Measurements from ENCODE around the gene STK32A. TPM values are rescaled to one million over a fixed set of nuclear protein-coding genes. Genes with fewer than 3 reads are reported as not detected.
"Not testable (repeated sequence)": the region's sequence is repeated elsewhere in the genome, so short reads cannot be mapped to it uniquely, and the experiment has no call there.

Gene STK32A
- total RNA-seq, 2 experiments from 2014 or later = not detected

- H3K27me3 Mint-ChIP-seq = no peaks in the 10 kb centered on the region
- POLR2A ChIA-PET = no interaction called here
- no peak overlapping the region for H3K27ac Mint-ChIP-seq
- H3K4me3 Mint-ChIP-seq = no peak overlapping the region
- no peak for DNase-seq
- H3K4me1 Mint-ChIP-seq = no peaks in the 10 kb centered on the region
- no peaks in the 10 kb centered on the region for H3K36me3 Mint-ChIP-seq
- ATAC-seq (ENCODE audit: low read depth) = no peak
- H3K9me3 Mint-ChIP-seq = peaks cover 3% of the 10 kb centered on the region
Observed at GRCh38 chr5:147340941-147341340, 106.1 kb downstream of the STK32A start.

GRCh38 chr5:147341345-147341744, 106.5 kb downstream of the STK32A start:
- DNase-seq = no peak
- peaks cover 3% of the 10 kb centered on the region for H3K9me3 Mint-ChIP-seq
- H3K4me3 Mint-ChIP-seq = no peak overlapping the region
- H3K27ac Mint-ChIP-seq = no peak overlapping the region
- POLR2A ChIA-PET = no interaction called here
- no peaks in the 10 kb centered on the region for H3K4me1 Mint-ChIP-seq
- H3K27me3 Mint-ChIP-seq = no peaks in the 10 kb centered on the region
- no peak for ATAC-seq (ENCODE audit: low read depth)
- H3K36me3 Mint-ChIP-seq = no peaks in the 10 kb centered on the region

GRCh38 chr5:147344861-147345260, 110.0 kb downstream of the STK32A start:
- Mint-ChIP-seq H3K4me1 (no peaks in the 10 kb centered on the region), H3K27me3 (no peaks in the 10 kb centered on the region)

GRCh38 chr5:147346006-147346561, 111.3 kb downstream of the STK32A start:
- no peak overlapping the region for H3K4me3 Mint-ChIP-seq
- no peaks in the 10 kb centered on the region for H3K36me3 Mint-ChIP-seq
- H3K27ac Mint-ChIP-seq = no peak overlapping the region
- no peaks in the 10 kb centered on the region for H3K4me1 Mint-ChIP-seq
- no peaks in the 10 kb centered on the region for H3K27me3 Mint-ChIP-seq
- H3K9me3 Mint-ChIP-seq = no peaks in the 10 kb centered on the region
- POLR2A ChIA-PET = no interaction called here
- ATAC-seq (ENCODE audit: low read depth) (no peak), DNase-seq (no peak)

More at GRCh38 chr5:147344861-147345260, 110.0 kb downstream of the STK32A start:
- no peak for DNase-seq
- H3K4me3 Mint-ChIP-seq = no peak overlapping the region
- H3K27ac Mint-ChIP-seq = no peak overlapping the region
- POLR2A ChIA-PET = no interaction called here
- ATAC-seq (ENCODE audit: low read depth) = no peak
- H3K36me3 Mint-ChIP-seq = no peaks in the 10 kb centered on the region
- H3K9me3 Mint-ChIP-seq = no peaks in the 10 kb centered on the region

GRCh38 chr5:147348046-147348445, 113.2 kb downstream of the STK32A start:
- no peaks in the 10 kb centered on the region for H3K27me3 Mint-ChIP-seq
- no peak for ATAC-seq (ENCODE audit: low read depth)
- POLR2A ChIA-PET = no interaction called here
- no peaks in the 10 kb centered on the region for H3K9me3 Mint-ChIP-seq
- H3K36me3 Mint-ChIP-seq = no peaks in the 10 kb centered on the region
- no peak overlapping the region for H3K27ac Mint-ChIP-seq
- no peak overlapping the region for H3K4me3 Mint-ChIP-seq
- no peaks in the 10 kb centered on the region for H3K4me1 Mint-ChIP-seq
- DNase-seq = no peak

GRCh38 chr5:147348451-147348850, 113.6 kb downstream of the STK32A start:
- DNase-seq = no peak
- ATAC-seq (ENCODE audit: low read depth) = no peak
- no peaks in the 10 kb centered on the region for H3K4me1 Mint-ChIP-seq
- H3K36me3 Mint-ChIP-seq = no peaks in the 10 kb centered on the region
- no peaks in the 10 kb centered on the region for H3K9me3 Mint-ChIP-seq
- no peak overlapping the region for H3K4me3 Mint-ChIP-seq
- H3K27me3 Mint-ChIP-seq = no peaks in the 10 kb centered on the region
- H3K27ac Mint-ChIP-seq = no peak overlapping the region
- POLR2A ChIA-PET = no interaction called here

GRCh38 chr5:147349241-147349640, 114.4 kb downstream of the STK32A start:
- POLR2A ChIA-PET = no interaction called here
- Mint-ChIP-seq H3K4me3 (no peak overlapping the region), H3K36me3 (no peaks in the 10 kb centered on the region), H3K27me3 (no peaks in the 10 kb centered on the region), H3K9me3 (no peaks in the 10 kb centered on the region), H3K4me1 (no peaks in the 10 kb centered on the region), H3K27ac (no peak overlapping the region)
- DNase-seq (no peak), ATAC-seq (ENCODE audit: low read depth) (no peak)

GRCh38 chr5:147359101-147359500, 124.3 kb downstream of the STK32A start:
- POLR2A ChIA-PET = no interaction called here
- Mint-ChIP-seq H3K36me3 (no peaks in the 10 kb centered on the region), H3K27ac (no peak overlapping the region), H3K4me3 (no peak overlapping the region), H3K27me3 (no peaks in the 10 kb centered on the region), H3K4me1 (no peaks in the 10 kb centered on the region), H3K9me3 (no peaks in the 10 kb centered on the region)
- ATAC-seq (ENCODE audit: low read depth) = no peak
- no peak for DNase-seq

GRCh38 chr5:147359581-147359980, 124.8 kb downstream of the STK32A start:
- H3K27me3 Mint-ChIP-seq = no peaks in the 10 kb centered on the region
- no peaks in the 10 kb centered on the region for H3K4me1 Mint-ChIP-seq
- DNase-seq (no peak), ATAC-seq (ENCODE audit: low read depth) (no peak)
- no peaks in the 10 kb centered on the region for H3K9me3 Mint-ChIP-seq
- POLR2A ChIA-PET = no interaction called here
- H3K4me3 Mint-ChIP-seq = no peak overlapping the region
- no peak overlapping the region for H3K27ac Mint-ChIP-seq
- no peaks in the 10 kb centered on the region for H3K36me3 Mint-ChIP-seq

GRCh38 chr5:147360816-147361215, 126.0 kb downstream of the STK32A start:
- no peak overlapping the region for H3K4me3 Mint-ChIP-seq
- no peaks in the 10 kb centered on the region for H3K9me3 Mint-ChIP-seq
- no peak for DNase-seq
- H3K27me3 Mint-ChIP-seq = no peaks in the 10 kb centered on the region
- ATAC-seq (ENCODE audit: low read depth) = no peak
- POLR2A ChIA-PET = no interaction called here
- H3K36me3 Mint-ChIP-seq = no peaks in the 10 kb centered on the region
- H3K4me1 Mint-ChIP-seq = no peaks in the 10 kb centered on the region
- no peak overlapping the region for H3K27ac Mint-ChIP-seq

GRCh38 chr5:147361441-147362175, 126.8 kb downstream of the STK32A start:
- no peaks in the 10 kb centered on the region for H3K27me3 Mint-ChIP-seq
- no peak for ATAC-seq (ENCODE audit: low read depth)
- no peak overlapping the region for H3K27ac Mint-ChIP-seq
- H3K36me3 Mint-ChIP-seq = no peaks in the 10 kb centered on the region
- H3K4me1 Mint-ChIP-seq = no peaks in the 10 kb centered on the region
- POLR2A ChIA-PET = no interaction called here
- H3K4me3 Mint-ChIP-seq = no peak overlapping the region
- no peak for DNase-seq
- H3K9me3 Mint-ChIP-seq = no peaks in the 10 kb centered on the region

GRCh38 chr5:147367381-147367780, 132.6 kb downstream of the STK32A start:
- DNase-seq, H3K9me3 Mint-ChIP-seq: not testable (repeated sequence)

GRCh38 chr5:147369742-147370374, 135.0 kb downstream of the STK32A start:
- no peak for DNase-seq
- Mint-ChIP-seq H3K9me3 (no peaks in the 10 kb centered on the region), H3K4me1 (no peaks in the 10 kb centered on the region), H3K4me3 (no peak overlapping the region), H3K36me3 (no peaks in the 10 kb centered on the region), H3K27ac (no peak overlapping the region), H3K27me3 (no peaks in the 10 kb centered on the region)
- POLR2A ChIA-PET = no interaction called here
- no peak for ATAC-seq (ENCODE audit: low read depth)

More at GRCh38 chr5:147367381-147367780, 132.6 kb downstream of the STK32A start:
- H3K27ac Mint-ChIP-seq; H3K36me3 Mint-ChIP-seq; H3K4me3 Mint-ChIP-seq; H3K27me3 Mint-ChIP-seq; ATAC-seq (ENCODE audit: low read depth); POLR2A ChIA-PET; H3K4me1 Mint-ChIP-seq: not testable (repeated sequence)

- Mint-ChIP-seq H3K4me3 (no peak overlapping the region), H3K9me3 (no peaks in the 10 kb centered on the region), H3K4me1 (no peaks in the 10 kb centered on the region), H3K36me3 (no peaks in the 10 kb centered on the region), H3K27me3 (no peaks in the 10 kb centered on the region), H3K27ac (no peak overlapping the region)
- no peak for ATAC-seq (ENCODE audit: low read depth)
- POLR2A ChIA-PET = no interaction called here
- DNase-seq = no peak
Observed at GRCh38 chr5:147371290-147371689, 136.5 kb downstream of the STK32A start.
